ENCODE results near the gene B3GNT7. TPM values are rescaled to one million over a fixed set of nuclear protein-coding genes. Genes with fewer than 3 reads are reported as not detected.

Gene B3GNT7
- total and polyA plus RNA-seq, 4 experiments from 2014 or later: not detected

- H3K9me3 Mint-ChIP-seq: no peaks in the 10 kb centered on the region
- ChIA-PET CTCF (ENCODE audit: partially characterized antibody) (no interaction called here), POLR2A (ENCODE audit: partially characterized antibody) (no interaction called here)
- Histone ChIP-seq H3K36me3 (ENCODE audit: insufficient read depth, low read length) (no peaks in the 10 kb centered on the region), H3K27me3 (ENCODE audit: insufficient read depth, low read length) (no peaks in the 10 kb centered on the region), H3K4me1 (ENCODE audit: insufficient read depth, low read length) (no peaks in the 10 kb centered on the region), H3K27ac (ENCODE audit: low read depth, low read length) (no peak overlapping the region), H3K9me3 (ENCODE audit: control insufficient read depth in 1 of 2, low read length in 2 of 2) (no peaks in the 10 kb centered on the region), H3K4me3 (ENCODE audit: low read length in 2 of 2) (no peak overlapping the region)
- peaks cover 0 to 10% (median 5%) of the 10 kb centered on the region in 4 donors for H3K4me1 Mint-ChIP-seq
- H3K4me3 Mint-ChIP-seq: no peak overlapping the region
- intact Hi-C loops (cut with micrococcal nuclease): no loop called here
- no peaks in the 10 kb centered on the region for H3K36me3 Mint-ChIP-seq
- no peak for DNase-seq
- peaks cover 0 to 8% of the 10 kb centered on the region in 2 donors for H3K27me3 Mint-ChIP-seq
- no peak overlapping the region for H3K27ac Mint-ChIP-seq
Measured at GRCh38 chr2:231360401-231360800, 35.1 kb upstream of the B3GNT7 start.

GRCh38 chr2:231360881-231361371 lies 34.6 kb upstream of the B3GNT7 start:
- peaks cover 0 to 10% (median 5%) of the 10 kb centered on the region in 4 donors for H3K4me1 Mint-ChIP-seq
- no peaks in the 10 kb centered on the region for H3K36me3 Mint-ChIP-seq
- Histone ChIP-seq H3K27me3 (ENCODE audit: insufficient read depth, low read length) (no peaks in the 10 kb centered on the region), H3K27ac (ENCODE audit: low read depth, low read length) (no peak overlapping the region), H3K36me3 (ENCODE audit: insufficient read depth, low read length) (no peaks in the 10 kb centered on the region), H3K4me1 (ENCODE audit: insufficient read depth, low read length) (no peaks in the 10 kb centered on the region), H3K4me3 (ENCODE audit: low read length in 2 of 2) (no peak overlapping the region), H3K9me3 (ENCODE audit: control insufficient read depth in 1 of 2, low read length in 2 of 2) (no peaks in the 10 kb centered on the region)
- no peak overlapping the region for H3K4me3 Mint-ChIP-seq
- ChIA-PET POLR2A (ENCODE audit: partially characterized antibody) (no interaction called here), CTCF (ENCODE audit: partially characterized antibody) (no interaction called here)
- H3K27me3 Mint-ChIP-seq: peaks cover 1 to 5% of the 10 kb centered on the region in 2 donors
- peak overlapping the region in 1 of 7 donors; percentile 48 for H3K27ac Mint-ChIP-seq
- intact Hi-C loops (cut with micrococcal nuclease): no loop called here
- no peak for DNase-seq
- no peaks in the 10 kb centered on the region for H3K9me3 Mint-ChIP-seq

GRCh38 chr2:231361701-231362554 lies 33.6 kb upstream of the B3GNT7 start:
- peak overlapping the region in 1 of 8 donors; percentile 34 for H3K4me3 Mint-ChIP-seq
- H3K9me3 ChIP-seq (ENCODE audit: control insufficient read depth in 1 of 2, low read length in 2 of 2): no peaks in the 10 kb centered on the region
- H3K9me3 Mint-ChIP-seq: no peaks in the 10 kb centered on the region
- no peak for DNase-seq
- POLR2A ChIA-PET (ENCODE audit: partially characterized antibody): no interaction called here
- H3K4me1 ChIP-seq (ENCODE audit: insufficient read depth, low read length): no peaks in the 10 kb centered on the region
- H3K4me1 Mint-ChIP-seq: peaks cover 0 to 10% (median 5%) of the 10 kb centered on the region in 4 donors
- H3K27ac ChIP-seq (ENCODE audit: low read depth, low read length): no peak overlapping the region
- H3K36me3 ChIP-seq (ENCODE audit: insufficient read depth, low read length): no peaks in the 10 kb centered on the region
- no peaks in the 10 kb centered on the region for H3K36me3 Mint-ChIP-seq
- peak overlapping the region in 3 of 7 donors; percentile 22 to 78 (median 42) for H3K27ac Mint-ChIP-seq
- peaks cover 3 to 5% of the 10 kb centered on the region in 2 donors for H3K27me3 Mint-ChIP-seq
- H3K4me3 ChIP-seq (ENCODE audit: low read length in 2 of 2): no peak overlapping the region
- intact Hi-C loops (cut with micrococcal nuclease): no loop called here
- CTCF ChIA-PET (ENCODE audit: partially characterized antibody): no interaction called here
- H3K27me3 ChIP-seq (ENCODE audit: insufficient read depth, low read length): no peaks in the 10 kb centered on the region

GRCh38 chr2:231362555-231363184 lies 32.8 kb upstream of the B3GNT7 start:
- peaks cover 0 to 10% (median 5%) of the 10 kb centered on the region in 4 donors for H3K4me1 Mint-ChIP-seq
- CTCF ChIA-PET (ENCODE audit: partially characterized antibody): no interaction called here

GRCh38 chr2:231364061-231364460 lies 31.4 kb upstream of the B3GNT7 start:
- CTCF ChIA-PET (ENCODE audit: partially characterized antibody): no interaction called here
- intact Hi-C loops (cut with micrococcal nuclease): no loop called here
- POLR2A ChIA-PET (ENCODE audit: partially characterized antibody): no interaction called here

More at GRCh38 chr2:231362555-231363184, 32.8 kb upstream of the B3GNT7 start:
- Histone ChIP-seq H3K27ac (ENCODE audit: low read depth, low read length) (no peak overlapping the region), H3K9me3 (ENCODE audit: control insufficient read depth in 1 of 2, low read length in 2 of 2) (no peaks in the 10 kb centered on the region), H3K36me3 (ENCODE audit: insufficient read depth, low read length) (no peaks in the 10 kb centered on the region), H3K4me1 (ENCODE audit: insufficient read depth, low read length) (no peaks in the 10 kb centered on the region), H3K4me3 (ENCODE audit: low read length in 2 of 2) (no peak overlapping the region), H3K27me3 (ENCODE audit: insufficient read depth, low read length) (no peaks in the 10 kb centered on the region)
- Mint-ChIP-seq H3K9me3 (no peaks in the 10 kb centered on the region), H3K27ac (peak overlapping the region in 2 of 7 donors; percentile 22 to 78), H3K36me3 (no peaks in the 10 kb centered on the region), H3K4me3 (no peak overlapping the region), H3K27me3 (peaks cover 3 to 5% of the 10 kb centered on the region in 2 donors)
- intact Hi-C loops (cut with micrococcal nuclease): no loop called here
- no peak for DNase-seq
- POLR2A ChIA-PET (ENCODE audit: partially characterized antibody): no interaction called here

GRCh38 chr2:231364961-231365810 lies 30.3 kb upstream of the B3GNT7 start:
- Histone ChIP-seq H3K9me3 (ENCODE audit: control insufficient read depth in 1 of 2, low read length in 2 of 2) (no peaks in the 10 kb centered on the region), H3K36me3 (ENCODE audit: insufficient read depth, low read length) (no peaks in the 10 kb centered on the region), H3K4me3 (ENCODE audit: low read length in 2 of 2) (no peak overlapping the region), H3K4me1 (ENCODE audit: insufficient read depth, low read length) (no peaks in the 10 kb centered on the region), H3K27me3 (ENCODE audit: insufficient read depth, low read length) (no peaks in the 10 kb centered on the region), H3K27ac (ENCODE audit: low read depth, low read length) (no peak overlapping the region)
- DNase-seq: no peak
- intact Hi-C loops (cut with micrococcal nuclease): no loop called here
- ChIA-PET POLR2A (ENCODE audit: partially characterized antibody) (interaction anchor here (0.5 kb wide), 1 partner anchor 62 kb away, joined by 3 read pairs; no protein-coding TSS in a partner anchor), CTCF (ENCODE audit: partially characterized antibody) (no interaction called here)
- no peaks in the 10 kb centered on the region for H3K36me3 Mint-ChIP-seq
- H3K4me3 Mint-ChIP-seq: no peak overlapping the region
- H3K27me3 Mint-ChIP-seq: peaks cover 3 to 5% of the 10 kb centered on the region in 2 donors
- H3K9me3 Mint-ChIP-seq: no peaks in the 10 kb centered on the region
- H3K27ac Mint-ChIP-seq: peak overlapping the region in 1 of 7 donors; percentile 19
- H3K4me1 Mint-ChIP-seq: peaks cover 0 to 10% (median 5%) of the 10 kb centered on the region in 4 donors

More at GRCh38 chr2:231364061-231364460, 31.4 kb upstream of the B3GNT7 start:
- no peak overlapping the region for H3K27ac Mint-ChIP-seq
- peaks cover 0 to 10% (median 5%) of the 10 kb centered on the region in 4 donors for H3K4me1 Mint-ChIP-seq
- Histone ChIP-seq H3K9me3 (ENCODE audit: control insufficient read depth in 1 of 2, low read length in 2 of 2) (no peaks in the 10 kb centered on the region), H3K4me1 (ENCODE audit: insufficient read depth, low read length) (no peaks in the 10 kb centered on the region), H3K27me3 (ENCODE audit: insufficient read depth, low read length) (no peaks in the 10 kb centered on the region), H3K36me3 (ENCODE audit: insufficient read depth, low read length) (no peaks in the 10 kb centered on the region), H3K4me3 (ENCODE audit: low read length in 2 of 2) (no peak overlapping the region), H3K27ac (ENCODE audit: low read depth, low read length) (no peak overlapping the region)
- H3K4me3 Mint-ChIP-seq: peak overlapping the region in 1 of 8 donors; percentile 31
- DNase-seq: no peak
- H3K36me3 Mint-ChIP-seq: no peaks in the 10 kb centered on the region
- peaks cover 3 to 5% of the 10 kb centered on the region in 2 donors for H3K27me3 Mint-ChIP-seq
- no peaks in the 10 kb centered on the region for H3K9me3 Mint-ChIP-seq

- H3K9me3 Mint-ChIP-seq: no peaks in the 10 kb centered on the region
- no peaks in the 10 kb centered on the region for H3K27me3 ChIP-seq (ENCODE audit: insufficient read depth, low read length)
- H3K4me3 Mint-ChIP-seq: no peak overlapping the region
- intact Hi-C loops (cut with micrococcal nuclease): no loop called here
- H3K27me3 Mint-ChIP-seq: peaks cover 3 to 5% of the 10 kb centered on the region in 2 donors
- H3K4me1 Mint-ChIP-seq: peaks cover 0 to 8% (median 2%) of the 10 kb centered on the region in 4 donors
- H3K4me1 ChIP-seq (ENCODE audit: insufficient read depth, low read length): no peaks in the 10 kb centered on the region
- H3K27ac ChIP-seq (ENCODE audit: low read depth, low read length): no peak overlapping the region
- DNase-seq: no peak
- POLR2A ChIA-PET (ENCODE audit: partially characterized antibody): no interaction called here
- no peak overlapping the region for H3K27ac Mint-ChIP-seq
- CTCF ChIA-PET (ENCODE audit: partially characterized antibody): no interaction called here
- H3K36me3 ChIP-seq (ENCODE audit: insufficient read depth, low read length): no peaks in the 10 kb centered on the region
- H3K4me3 ChIP-seq (ENCODE audit: low read length in 2 of 2): no peak overlapping the region
- no peaks in the 10 kb centered on the region for H3K9me3 ChIP-seq (ENCODE audit: control insufficient read depth in 1 of 2, low read length in 2 of 2)
- no peaks in the 10 kb centered on the region for H3K36me3 Mint-ChIP-seq
Measured at GRCh38 chr2:231367178-231367577, 28.3 kb upstream of the B3GNT7 start.
